GM19025 (cell line): ENCODE data around the gene ITGB5.

Experiments
- ATAC-seq: cut with Tn5 transposase; IDR thresholded peaks from one replicate; pipeline ENCODE4 v1.9.1; 2021; ENCODE audit warnings: mild to moderate bottlenecking, low read depth, moderate library complexity; ENCODE audit not compliant: unreplicated experiment

The ITGB5 gene, protein sequence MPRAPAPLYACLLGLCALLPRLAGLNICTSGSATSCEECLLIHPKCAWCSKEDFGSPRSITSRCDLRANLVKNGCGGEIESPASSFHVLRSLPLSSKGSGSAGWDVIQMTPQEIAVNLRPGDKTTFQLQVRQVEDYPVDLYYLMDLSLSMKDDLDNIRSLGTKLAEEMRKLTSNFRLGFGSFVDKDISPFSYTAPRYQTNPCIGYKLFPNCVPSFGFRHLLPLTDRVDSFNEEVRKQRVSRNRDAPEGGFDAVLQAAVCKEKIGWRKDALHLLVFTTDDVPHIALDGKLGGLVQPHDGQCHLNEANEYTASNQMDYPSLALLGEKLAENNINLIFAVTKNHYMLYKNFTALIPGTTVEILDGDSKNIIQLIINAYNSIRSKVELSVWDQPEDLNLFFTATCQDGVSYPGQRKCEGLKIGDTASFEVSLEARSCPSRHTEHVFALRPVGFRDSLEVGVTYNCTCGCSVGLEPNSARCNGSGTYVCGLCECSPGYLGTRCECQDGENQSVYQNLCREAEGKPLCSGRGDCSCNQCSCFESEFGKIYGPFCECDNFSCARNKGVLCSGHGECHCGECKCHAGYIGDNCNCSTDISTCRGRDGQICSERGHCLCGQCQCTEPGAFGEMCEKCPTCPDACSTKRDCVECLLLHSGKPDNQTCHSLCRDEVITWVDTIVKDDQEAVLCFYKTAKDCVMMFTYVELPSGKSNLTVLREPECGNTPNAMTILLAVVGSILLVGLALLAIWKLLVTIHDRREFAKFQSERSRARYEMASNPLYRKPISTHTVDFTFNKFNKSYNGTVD

DNA sequence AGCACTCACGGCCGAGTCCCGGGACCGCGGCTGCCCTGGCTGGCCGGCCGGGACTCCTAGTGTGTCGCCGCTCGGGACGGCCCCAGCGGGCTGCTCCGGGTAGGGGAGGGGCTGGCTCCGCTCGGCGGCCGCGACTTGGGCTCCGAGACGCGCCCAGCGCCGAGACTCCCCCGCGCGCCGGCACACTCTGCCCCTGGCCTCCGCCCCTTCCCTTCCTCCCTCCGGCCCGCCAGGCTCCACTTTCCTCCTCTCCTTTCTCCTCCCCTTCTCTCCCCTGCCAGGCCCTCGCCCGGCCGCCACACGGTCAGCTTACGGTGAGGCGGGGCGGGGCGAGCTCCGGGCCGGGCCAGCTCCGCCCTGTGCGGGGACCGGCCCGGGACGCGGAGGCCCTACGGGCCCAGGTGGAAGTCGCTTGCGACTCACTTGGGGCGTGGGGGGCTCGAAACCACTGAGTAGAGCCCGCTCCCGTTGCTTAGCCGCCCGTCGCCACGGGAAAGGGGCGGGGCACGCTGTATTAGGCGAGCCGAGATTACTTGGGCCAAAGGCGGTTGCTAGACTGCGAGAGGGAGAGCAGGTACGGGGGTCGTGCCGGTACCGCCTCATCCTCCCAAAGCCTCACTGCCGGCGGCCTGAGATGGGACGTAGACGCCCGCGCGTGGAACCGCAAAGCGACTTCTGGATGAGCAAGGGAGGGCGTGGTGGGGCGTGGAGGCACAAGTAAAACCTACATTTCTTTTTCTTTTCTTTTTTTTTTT, at the start of gene ITGB5:
Gene ITGB5 (minus strand): TSS at position 189 of the 755 bp plus-strand sequence. CDS start 365 bp downstream, outside the sequence.
- ATAC-seq = peak; percentile 68

DNA sequence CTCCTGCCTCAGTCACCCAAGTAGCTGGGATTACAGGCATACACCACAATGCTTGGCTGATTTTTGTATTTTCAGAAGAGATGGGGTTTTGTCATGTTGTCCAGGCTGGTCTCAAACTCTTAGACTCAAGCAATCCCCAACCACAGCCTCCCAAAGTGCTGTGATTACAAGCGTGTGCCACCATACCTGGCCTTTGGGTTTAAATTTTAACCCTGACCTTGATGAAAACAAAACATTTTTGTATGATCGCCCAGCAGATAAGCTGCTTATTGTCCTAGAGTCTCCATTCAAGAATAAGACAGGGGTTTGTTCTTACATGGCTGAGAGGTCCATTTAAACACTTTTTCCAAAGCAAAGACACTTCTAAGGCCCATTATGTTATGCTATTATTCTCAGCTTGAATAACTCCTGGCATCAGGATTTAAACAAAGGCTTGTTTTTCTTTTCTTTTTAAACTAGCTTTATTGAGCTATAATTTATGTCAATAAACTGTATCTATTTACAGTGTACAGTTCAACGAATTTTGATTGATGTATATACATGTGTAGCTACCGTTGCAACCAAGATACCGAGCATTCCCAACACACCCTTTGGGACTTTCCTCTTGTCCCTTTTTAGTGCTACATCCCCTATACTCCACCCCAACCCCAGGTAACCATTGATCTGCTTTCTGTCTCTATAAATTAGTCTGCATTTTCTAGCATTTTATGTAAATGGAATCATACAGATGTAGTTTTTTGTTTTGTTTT, 48.8 kb upstream of the ITGB5 start:
- ATAC-seq = no peak

DNA sequence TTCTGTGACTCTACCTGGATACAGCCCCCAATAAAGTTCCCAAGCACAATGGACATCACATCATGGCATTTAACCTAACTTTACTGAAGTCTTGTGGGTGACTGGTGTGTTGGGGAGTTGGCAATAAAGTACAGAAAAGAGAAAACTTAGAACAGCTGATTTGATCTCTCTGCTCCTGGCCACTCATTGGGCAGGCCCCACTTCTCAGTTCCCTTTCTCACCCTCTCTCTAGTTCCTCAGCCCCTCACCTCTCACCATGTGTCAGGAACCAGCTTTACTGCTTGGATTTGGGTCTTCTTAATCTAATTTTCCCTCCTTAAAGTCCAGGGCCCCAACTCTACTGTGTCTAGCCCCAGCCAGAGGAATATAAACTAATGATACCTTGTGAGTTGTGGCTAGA, 48.1 kb upstream of the ITGB5 start:
- no peak for ATAC-seq

DNA sequence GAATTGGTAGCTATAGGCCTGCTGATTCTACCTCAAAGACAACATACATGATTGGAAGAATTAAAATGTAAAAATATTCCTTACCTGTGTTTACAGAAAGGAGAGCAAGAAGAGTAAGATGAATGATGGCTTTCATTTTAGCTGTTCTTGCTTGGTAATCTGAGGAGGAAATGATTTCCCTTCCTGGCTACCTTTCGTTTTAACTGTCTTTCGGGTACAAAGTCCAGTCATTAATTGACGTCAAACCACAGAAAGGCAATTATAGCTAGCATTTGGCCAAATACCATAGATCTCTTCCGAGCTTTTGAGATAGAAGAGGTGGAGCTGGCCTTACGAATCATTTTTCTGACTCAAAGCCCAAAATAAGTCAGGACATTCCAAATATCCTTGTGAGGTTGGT, 47.4 kb upstream of the ITGB5 start, which contains the start of gene MUC13:
Gene MUC13 (minus strand): TSS at position 175 of the 400 bp plus-strand sequence. CDS start 39 bp downstream, at position 136.
- ATAC-seq = peak; percentile 47

DNA sequence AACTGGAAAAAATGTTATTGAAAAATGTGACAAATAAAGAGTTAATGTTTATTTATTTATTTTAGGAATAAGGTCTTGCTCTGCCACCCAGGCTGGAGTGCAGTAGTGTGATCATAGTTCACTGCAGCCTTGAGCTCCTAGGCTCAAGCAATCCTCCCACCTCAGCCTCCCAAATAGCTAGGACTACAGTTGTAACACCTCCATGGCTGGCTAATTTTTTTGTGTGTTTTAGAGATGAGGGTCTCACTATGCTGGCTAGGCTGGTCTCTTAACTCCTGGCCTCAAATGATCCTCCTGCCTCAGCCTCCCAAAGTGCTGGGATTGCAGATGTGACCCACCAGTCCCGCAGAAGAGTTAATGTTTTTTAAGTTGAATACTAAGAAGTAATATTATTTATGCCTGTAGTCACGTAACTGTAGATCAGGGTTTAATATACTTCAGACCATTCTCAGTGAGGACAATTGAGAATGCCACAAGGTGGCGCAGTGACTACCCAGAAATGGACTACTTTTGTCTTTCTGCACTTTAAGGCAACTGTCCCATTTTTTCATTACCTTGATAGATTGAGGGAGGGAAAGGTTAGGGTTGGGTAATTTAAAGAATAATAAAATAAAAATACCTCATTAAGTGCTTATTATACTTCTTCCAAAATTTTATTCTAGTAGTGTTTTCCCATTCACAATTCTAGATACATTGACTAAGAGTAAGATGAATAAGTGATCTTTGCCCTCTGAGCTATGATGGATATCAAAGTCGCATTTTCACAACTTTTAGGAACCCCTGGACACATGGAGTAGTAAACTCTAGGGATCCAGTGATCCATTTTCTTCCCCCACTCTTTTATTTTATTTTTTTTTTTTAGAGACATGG, 41.4 kb upstream of the ITGB5 start:
- ATAC-seq = no peak

DNA sequence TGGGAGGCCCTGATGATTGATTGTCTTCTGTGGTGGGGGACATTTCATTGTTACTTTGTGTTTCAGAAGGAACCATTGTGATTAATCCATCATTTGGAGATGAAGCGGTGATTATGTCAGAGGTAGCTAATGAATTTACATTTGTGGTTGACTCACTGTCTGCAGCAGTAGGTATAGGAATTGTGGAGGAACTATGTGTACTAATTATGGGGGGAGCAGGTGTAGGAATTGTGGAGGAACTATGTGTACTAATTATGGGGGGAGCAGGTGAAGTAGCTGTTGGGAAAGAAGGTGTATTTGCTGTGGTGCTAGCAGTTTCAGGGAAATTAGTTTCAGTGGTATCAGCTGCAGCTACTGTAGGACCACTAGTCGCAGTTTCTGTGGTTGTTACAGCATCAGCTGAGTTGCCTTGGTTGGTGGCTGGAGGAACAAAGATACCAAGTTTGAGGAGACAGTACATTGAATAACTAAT, 40.4 kb upstream of the ITGB5 start:
- peak; percentile 83 for ATAC-seq

DNA sequence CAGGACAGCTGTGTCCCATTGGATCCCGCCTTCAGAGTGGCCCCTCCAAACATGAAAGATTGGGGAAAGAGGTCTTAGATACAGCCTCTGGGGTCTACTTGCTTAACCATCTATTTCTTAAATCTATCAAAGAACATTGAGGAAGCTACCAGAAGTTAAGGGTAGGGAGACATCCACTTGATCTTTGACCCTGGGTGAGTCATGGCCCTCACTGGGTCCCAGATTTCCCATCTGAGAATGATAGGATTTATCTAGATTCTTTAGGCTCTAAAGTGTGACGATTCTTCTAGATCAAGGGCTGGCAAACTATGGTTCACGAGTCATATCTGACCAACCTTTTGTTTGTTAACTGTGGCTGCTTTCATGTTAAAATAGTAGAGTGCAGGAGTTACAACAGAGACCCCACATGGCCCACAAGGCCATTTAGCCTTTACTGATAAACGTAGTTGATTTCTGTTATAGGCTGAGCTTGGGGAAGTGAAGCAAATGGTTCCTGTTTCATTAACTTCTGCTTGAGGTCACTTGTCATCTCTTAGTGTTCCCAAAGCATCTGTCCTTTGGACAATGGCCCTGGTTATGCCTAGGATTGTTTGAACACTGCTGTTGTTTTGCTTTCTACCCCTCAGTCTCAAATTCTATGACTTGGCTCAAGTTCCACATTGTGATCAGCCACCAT, 39.4 kb upstream of the ITGB5 start:
- ATAC-seq = no peak

DNA sequence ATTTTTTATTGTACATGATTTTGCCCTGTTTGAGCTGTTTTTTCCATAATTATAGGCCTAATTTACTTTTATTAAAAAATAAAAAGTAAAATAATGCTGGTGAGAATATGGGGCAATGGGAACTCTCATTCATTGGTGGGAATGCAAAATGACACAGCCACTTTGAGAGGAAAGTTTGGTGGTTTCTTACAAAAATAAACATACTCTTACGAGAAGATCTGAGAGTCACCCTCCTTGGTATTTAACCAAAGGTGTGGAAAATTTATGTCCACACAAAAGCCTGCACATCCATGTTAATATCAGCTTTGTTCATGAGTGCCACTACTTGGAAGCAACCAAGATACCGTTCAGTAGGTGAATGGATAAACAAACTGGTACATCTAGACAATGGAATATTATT, 37.6 kb upstream of the ITGB5 start:
- no peak for ATAC-seq

DNA sequence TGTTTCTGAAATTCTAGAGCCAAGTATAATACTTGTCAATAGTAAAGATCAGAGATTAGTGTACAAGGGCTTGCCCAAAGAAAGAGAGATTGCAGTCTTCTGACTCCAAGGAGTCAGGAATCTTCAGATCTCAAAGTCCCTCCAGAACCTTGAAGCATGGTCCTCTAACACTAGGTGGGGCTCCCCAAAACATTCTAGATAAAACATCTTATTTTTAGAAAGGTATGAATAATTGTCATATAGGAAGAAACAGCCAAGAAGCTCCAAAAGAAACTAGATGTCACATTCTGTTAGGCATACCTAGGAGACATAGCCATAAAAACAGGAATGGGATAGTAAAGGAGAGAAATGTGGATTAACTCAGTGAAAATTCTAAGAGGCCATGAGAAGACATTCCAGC, 36.7 kb upstream of the ITGB5 start:
- ATAC-seq = no peak

DNA sequence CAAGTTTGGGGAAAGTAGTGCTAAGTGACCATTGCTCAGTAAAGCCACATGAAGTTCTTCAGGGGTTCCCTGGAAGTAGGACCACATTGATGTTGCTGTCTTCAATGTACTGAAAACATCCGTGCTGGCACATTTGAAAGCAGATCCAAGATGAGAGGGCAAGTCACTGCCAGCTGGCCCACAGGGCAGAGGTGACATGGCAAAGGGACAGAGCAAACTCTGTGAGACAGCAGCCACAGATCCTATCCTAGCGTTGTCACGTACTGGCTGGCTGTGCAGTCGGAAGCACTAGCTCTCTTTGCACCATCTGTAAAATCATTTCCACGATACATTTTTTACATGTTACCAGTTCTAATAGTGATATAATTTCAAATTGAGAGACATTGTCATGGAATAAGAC, 33.6 kb upstream of the ITGB5 start:
- ATAC-seq = no peak

DNA sequence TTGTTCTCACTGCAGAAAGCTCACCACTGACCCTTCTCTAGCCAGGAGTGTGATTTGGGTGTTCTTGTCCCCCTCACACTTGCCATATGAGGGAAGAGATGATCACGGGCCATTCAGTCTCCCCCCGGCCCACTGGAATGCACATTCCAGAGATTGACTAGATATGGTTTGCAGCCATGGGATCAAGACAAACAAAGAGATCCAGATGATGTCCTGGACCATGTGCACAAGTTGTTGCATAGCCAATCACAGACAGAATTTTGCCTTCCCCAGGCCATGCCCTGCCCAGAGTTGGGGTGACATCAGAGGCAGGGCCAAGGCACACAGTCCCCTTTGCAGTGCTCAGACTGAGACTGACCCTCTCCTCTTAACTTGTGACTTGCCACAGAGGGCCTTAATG, 32.6 kb upstream of the ITGB5 start:
- ATAC-seq = no peak

DNA sequence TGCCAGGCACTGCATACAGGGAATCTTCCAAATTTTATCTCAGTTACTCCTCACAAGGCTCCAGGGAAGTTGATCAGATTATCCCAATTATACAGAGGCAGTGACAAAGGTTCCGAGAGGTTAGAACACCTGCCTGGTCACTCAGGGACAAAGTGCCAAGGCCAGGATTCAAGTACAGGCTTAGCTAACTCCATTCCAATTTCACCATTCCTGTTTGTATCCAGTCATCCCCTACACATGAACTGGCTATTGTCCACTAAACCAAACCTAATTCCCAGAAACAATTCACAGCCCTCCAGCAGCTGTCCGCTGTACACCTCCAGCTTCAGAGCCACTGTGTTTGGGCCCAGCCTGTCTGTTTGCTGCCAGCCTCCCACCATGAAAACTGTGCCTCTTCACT, 31.4 kb upstream of the ITGB5 start:
- no peak for ATAC-seq

DNA sequence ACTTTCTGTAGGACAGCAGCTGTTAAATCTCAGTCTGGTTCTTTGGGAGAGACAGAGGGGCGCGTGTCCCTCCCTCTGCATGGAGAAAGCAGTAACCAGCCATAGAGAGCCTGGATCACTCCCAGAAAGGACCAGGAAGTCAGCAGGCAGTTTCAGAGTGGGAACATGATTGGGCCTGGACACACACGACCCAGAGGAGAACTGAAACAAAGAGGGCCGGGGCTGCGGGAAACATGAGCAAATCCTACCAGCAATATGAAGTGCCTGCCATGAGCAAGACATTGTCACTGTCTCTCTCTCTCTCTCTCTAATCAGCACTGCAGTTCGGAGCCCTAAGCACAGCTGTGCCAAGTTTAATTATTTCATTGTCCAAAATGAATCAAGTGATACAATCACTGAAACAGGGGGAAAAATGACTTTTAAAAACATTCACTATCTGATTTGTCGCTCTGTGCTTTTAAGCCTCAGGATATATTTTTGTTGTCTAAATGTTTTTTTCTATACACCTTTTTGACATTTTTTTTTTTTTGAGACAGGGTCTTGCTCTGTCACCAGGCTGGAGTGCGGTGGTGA, 29.8 kb upstream of the ITGB5 start:
- no peak for ATAC-seq

DNA sequence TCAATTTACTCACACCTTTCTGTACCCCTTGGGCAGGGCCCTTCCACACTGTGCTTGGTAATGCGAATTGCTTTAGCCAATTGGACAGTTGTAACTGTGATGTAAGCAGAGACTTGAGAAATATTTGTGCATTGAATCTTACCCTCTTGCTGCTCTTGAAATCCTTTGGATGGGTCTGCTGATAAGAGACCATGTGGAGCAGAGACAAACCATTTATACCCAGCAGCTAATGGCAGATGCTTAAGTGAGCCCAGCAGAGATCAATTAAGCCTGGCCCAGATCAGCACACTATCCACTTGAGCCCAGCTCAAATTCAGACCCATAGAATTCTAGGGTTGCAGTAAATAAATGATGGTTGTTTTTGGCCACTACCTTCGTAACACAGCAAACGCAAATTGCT, 28.1 kb upstream of the ITGB5 start:
- ATAC-seq = no peak

DNA sequence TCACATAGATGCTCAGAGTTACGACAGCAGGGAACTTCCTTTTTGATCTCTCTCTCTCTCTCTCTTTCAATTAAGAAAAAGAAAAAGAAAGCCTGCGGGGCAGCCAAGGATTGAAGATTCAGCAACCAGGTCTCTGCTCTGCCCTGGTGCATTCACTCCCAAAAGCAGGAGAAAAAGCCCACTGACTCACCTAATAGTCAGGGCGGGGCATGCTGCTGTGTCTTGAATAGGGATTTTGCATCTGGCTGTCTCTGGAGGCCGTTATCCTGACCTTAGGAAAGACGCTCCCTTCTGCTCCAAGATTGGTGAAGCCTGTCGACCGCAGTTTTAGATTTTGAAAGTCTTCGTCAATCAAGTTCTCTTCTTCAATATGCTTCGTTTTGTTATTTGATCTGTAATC, 20.8 kb upstream of the ITGB5 start:
- ATAC-seq = no peak

DNA sequence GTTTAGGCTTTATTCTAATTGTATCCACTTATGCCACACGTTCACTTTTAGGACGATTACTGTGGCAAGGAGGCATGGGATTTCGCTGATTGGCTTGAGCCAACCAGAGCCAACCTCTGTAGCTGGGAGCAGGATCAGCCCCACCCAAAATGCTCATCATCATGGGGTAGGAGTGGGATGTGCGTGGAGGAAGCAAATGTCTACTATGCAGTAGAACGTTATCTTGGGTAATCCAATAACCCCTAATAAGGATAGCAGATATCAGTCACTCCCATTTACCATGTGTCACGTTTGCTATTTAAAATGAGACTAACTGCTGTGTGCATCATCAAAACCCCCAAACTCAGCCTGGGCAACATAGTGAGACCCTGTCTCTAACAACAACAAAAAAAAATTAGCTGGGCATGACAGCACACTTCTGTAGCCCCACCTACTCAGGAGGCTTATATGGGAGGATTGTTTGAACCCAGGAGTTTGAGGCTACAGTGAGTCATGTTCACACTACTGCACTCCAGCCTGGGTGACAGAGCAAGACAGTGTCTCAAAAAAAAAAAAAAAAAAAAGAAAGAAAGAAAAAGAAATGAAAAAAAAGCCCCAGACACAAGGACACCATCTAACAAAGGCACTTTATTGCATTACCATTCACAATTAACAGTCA, 17.8 kb upstream of the ITGB5 start:
- no peak for ATAC-seq

DNA sequence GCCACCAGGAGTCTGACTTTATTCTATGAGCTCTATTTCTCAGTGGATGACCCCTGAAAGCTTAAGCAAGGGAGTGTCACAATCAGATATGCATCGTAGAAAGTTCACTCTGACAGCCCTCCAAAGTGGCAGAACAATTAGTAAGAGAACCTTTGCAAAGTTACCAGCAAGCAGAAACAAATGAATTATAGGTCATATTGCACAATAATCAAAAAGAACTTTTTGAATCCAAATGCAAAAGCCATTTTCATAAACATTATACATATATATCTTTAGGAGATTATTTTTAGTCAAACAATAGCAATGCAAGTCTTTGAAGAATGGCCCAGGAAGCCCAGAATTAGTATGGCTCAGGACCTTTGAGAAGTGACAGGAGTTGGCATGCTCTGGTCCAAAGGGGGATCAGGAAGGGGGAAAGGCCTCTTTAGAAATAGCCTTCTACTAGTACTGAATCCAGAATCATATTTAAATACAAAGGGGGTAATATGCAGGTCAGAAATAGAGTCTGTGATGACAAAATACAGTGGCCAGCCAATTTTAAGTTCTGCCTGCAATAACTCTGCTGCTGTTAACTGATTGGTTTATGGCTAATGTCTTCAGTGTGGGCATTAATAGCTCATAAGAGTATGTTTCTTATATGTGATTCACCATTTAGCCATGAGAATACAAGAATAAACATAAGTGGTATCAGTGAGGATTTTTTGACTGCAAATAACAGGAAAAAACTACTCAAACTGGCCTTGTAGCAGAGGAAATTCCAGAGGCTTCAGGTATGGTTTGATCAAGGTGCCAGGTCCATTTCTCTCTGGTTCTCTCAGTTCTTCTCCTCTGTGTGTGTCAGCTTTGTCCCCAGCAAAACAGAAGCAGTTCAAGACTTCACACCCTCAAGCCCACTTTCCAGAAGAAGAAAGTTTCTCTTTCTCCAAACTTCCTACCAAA, 17.0 kb upstream of the ITGB5 start:
- ATAC-seq = no peak
